Tibial nerve (tissue), 4 donors: ENCODE data around the gene ZSCAN30. TPM values are rescaled to one million over a fixed set of nuclear protein-coding genes. Genes with fewer than 3 reads are reported as not detected.

Experiments used
- DNase-seq, 2 donors: peaks; one replicate each; pipeline ENCODE4 v3.0.0-alpha.2; 2019; ENCODE audit warnings: low spot score in 2 of 2
- H3K27ac ChIP-seq, 4 donors: fragments of 200-600 bp; sonication (generic) in 3 of 4; one replicate each; pipeline ENCODE4 v1.5.1; 2017 to 2019; ENCODE audit warnings: mild to moderate bottlenecking in 1 of 4
- H3K27me3 ChIP-seq, 2 donors: fragments of 200-600 bp; sonication (generic) in 1 of 2; one replicate each; pipeline versions ENCODE4 v1.5.1 to v1.6.0; 2017 to 2019
- H3K36me3 ChIP-seq, 3 donors: fragments of 200-600 bp; sonication (generic); one replicate each; pipeline ENCODE4 v1.5.1; 2018 to 2019
- H3K4me1 ChIP-seq, 4 donors: fragments of 200-600 bp; sonication (generic) in 3 of 4; one replicate each; pipeline ENCODE4 v1.5.1; 2017 to 2019
- H3K4me3 ChIP-seq, 4 donors: fragments of 200-600 bp; sonication (generic) in 3 of 4; one replicate each; pipeline ENCODE4 v1.5.1; 2017 to 2019; ENCODE audit warnings: mild to moderate bottlenecking in 1 of 4, moderate library complexity in 1 of 4
- H3K9me3 ChIP-seq, 4 donors: fragments of 200-600 bp; sonication (generic) in 3 of 4; one replicate each; pipeline ENCODE4 v1.5.1; 2017 to 2019
- CTCF ChIP-seq, 5 experiments: fragments of 200-600 bp in 3 of 5; fragments of 450-650 bp in 2 of 5; sonication (generic) in 3 of 5; IDR thresholded peaks; one replicate each; pipeline ENCODE4 v1.5.1; 2016 to 2019; ENCODE audit warnings: antibody characterized with exemption in 5 of 5, mild to moderate bottlenecking in 3 of 5, moderate library complexity in 2 of 5
- EP300 ChIP-seq, 2 donors: sonication (generic); formaldehyde crosslinking; IDR thresholded peaks; one replicate each; pipeline ENCODE4 v1.6.1; 2017; ENCODE audit warnings: antibody characterized with exemption in 2 of 2, mild to moderate bottlenecking in 1 of 2
- POLR2A ChIP-seq, 2 donors: fragments of 450-650 bp; IDR thresholded peaks; one replicate each; pipeline ENCODE4 v1.6.1; 2017; ENCODE audit warnings: antibody characterized with exemption in 2 of 2, mild to moderate bottlenecking in 2 of 2, moderate library complexity in 2 of 2
- WGBS, 2 donors: methylation state at CpG; one replicate each; pipeline ENCODE4 v1.1.5; 2018; 5-methylcytosine and 5-hydroxymethylcytosine counted together
- total RNA-seq, 4 donors: library from RNA; depleted of rRNA; stranded (reverse); fragments of >200 nt; gene quantifications; one replicate each; pipeline ENCODE4 v1.1.0, GENCODE V29; 2016

The ZSCAN30 gene
- total RNA-seq, 4 donors from 2014 or later: 26.6 to 46.7 (median 32.5) TPM

- H3K9me3 ChIP-seq: peaks cover 0 to 9% (median 0%) of the 10 kb centered on the region in 4 donors
- H3K27me3 ChIP-seq: no peaks in the 10 kb centered on the region
- no peak overlapping the region for H3K4me3 ChIP-seq
- peaks cover 0 to 59% (median 4%) of the 10 kb centered on the region in 3 donors for H3K36me3 ChIP-seq
- WGBS, 2 donors: 68 to 71% methylated on average over 4 of the region's 4 CpGs
- H3K27ac ChIP-seq: no peak overlapping the region
- no peak for DNase-seq
- TF ChIP-seq EP300 (IDR thresholded peaks at IDR 0.05): no peak
- TF ChIP-seq POLR2A (IDR thresholded peaks at IDR 0.05): no peak
- no peak for TF ChIP-seq CTCF (IDR thresholded peaks at IDR 0.05)
- peaks cover 0 to 18% (median 0%) of the 10 kb centered on the region in 4 donors for H3K4me1 ChIP-seq
Observed at GRCh38 chr18:35331367-35332087, 41.5 kb upstream of the ZSCAN30 start.

GRCh38 chr18:35328868-35329267, 38.8 kb upstream of the ZSCAN30 start:
- no peak for TF ChIP-seq CTCF (IDR thresholded peaks at IDR 0.05)
- peaks cover 0 to 9% (median 0%) of the 10 kb centered on the region in 4 donors for H3K9me3 ChIP-seq
- no peak overlapping the region for H3K27ac ChIP-seq
- H3K27me3 ChIP-seq: no peaks in the 10 kb centered on the region
- H3K36me3 ChIP-seq: peaks cover 0 to 33% (median 0%) of the 10 kb centered on the region in 3 donors
- H3K4me1 ChIP-seq: peaks cover 0 to 5% (median 0%) of the 10 kb centered on the region in 4 donors
- no peak for DNase-seq
- no peak overlapping the region for H3K4me3 ChIP-seq

- Histone ChIP-seq H3K27ac (no peak overlapping the region), H3K9me3 (peaks cover 0 to 9% (median 0%) of the 10 kb centered on the region in 4 donors), H3K4me3 (no peak overlapping the region), H3K27me3 (no peaks in the 10 kb centered on the region), H3K4me1 (no peaks in the 10 kb centered on the region), H3K36me3 (peaks cover 0 to 13% (median 0%) of the 10 kb centered on the region in 3 donors)
- no peak for TF ChIP-seq EP300 (IDR thresholded peaks at IDR 0.05)
- DNase-seq: no peak
- 29 to 37% methylated on average over 3 of the region's 3 CpGs for WGBS, 2 donors
Observed at GRCh38 chr18:35326695-35327387, 36.8 kb upstream of the ZSCAN30 start.

GRCh38 chr18:35324926-35325655, 35.1 kb upstream of the ZSCAN30 start:
- 30 to 69% methylated on average over 2 of the region's 2 CpGs for WGBS, 2 donors

More at GRCh38 chr18:35324926-35325655, 35.1 kb upstream of the ZSCAN30 start:
- H3K36me3 ChIP-seq: peaks cover 0 to 6% (median 0%) of the 10 kb centered on the region in 3 donors
- TF ChIP-seq CTCF (IDR thresholded peaks at IDR 0.05) (no peak), POLR2A (IDR thresholded peaks at IDR 0.05) (no peak), EP300 (IDR thresholded peaks at IDR 0.05) (no peak)
- DNase-seq: no peak
- H3K27ac ChIP-seq: no peak overlapping the region
- no peaks in the 10 kb centered on the region for H3K4me1 ChIP-seq
- H3K27me3 ChIP-seq: no peaks in the 10 kb centered on the region
- H3K4me3 ChIP-seq: no peak overlapping the region
- H3K9me3 ChIP-seq: peaks cover 0 to 9% (median 0%) of the 10 kb centered on the region in 4 donors
